Coronary artery (tissue), 2 donors: ENCODE results near the gene UBE2K.
A peak's percentile ranks its signal among the peaks of the same experiment; 100 is the strongest.
"Not testable (repeated sequence)": the region's sequence is repeated elsewhere in the genome, so short reads cannot be mapped to it uniquely, and the experiment has no call there.

ENCODE experiments used
- DNase-seq: peaks from one replicate; pipeline ENCODE4 v3.0.0-alpha.2; 2017; ENCODE audit warnings: low spot score
- H3K27ac ChIP-seq, 2 donors: fragments of 200-600 bp; sonication (generic); one replicate each; pipeline ENCODE4 v1.5.1; 2016 to 2019
- H3K4me3 ChIP-seq: fragments of 200-600 bp; sonication (generic); 2 replicates; pipeline ENCODE4 v1.5.1; 2016; ENCODE audit warnings: mild to moderate bottlenecking, moderate library complexity
- TF ChIP-seq, protein P1 (sequence below): fragments of 200-600 bp; sonication (generic); IDR thresholded peaks from one replicate; pipeline ENCODE4 v1.5.1; 2019; ENCODE audit warnings: antibody characterized with exemption

The UBE2K gene

DNA sequence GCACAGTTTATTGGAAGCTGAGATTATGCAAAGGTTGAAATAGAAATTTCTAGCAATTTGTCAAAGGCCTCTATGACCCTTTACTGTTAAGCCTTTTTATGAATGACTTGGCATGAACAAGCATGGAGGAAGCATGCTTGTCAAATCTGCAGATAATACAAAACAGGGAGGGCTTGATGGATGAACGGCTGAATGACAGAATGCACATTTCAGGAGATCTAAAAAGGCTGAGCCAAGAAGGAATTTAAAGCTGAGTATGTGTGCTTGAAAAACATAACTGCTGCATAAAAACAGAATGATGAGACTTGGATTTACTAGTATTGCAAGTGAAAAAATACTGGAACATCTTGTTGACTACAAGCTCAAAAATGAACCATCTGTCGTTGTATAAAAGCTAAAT, 29.0 kb upstream of the UBE2K start:
- DNase-seq = no peak
- TF ChIP-seq, protein P1, sequence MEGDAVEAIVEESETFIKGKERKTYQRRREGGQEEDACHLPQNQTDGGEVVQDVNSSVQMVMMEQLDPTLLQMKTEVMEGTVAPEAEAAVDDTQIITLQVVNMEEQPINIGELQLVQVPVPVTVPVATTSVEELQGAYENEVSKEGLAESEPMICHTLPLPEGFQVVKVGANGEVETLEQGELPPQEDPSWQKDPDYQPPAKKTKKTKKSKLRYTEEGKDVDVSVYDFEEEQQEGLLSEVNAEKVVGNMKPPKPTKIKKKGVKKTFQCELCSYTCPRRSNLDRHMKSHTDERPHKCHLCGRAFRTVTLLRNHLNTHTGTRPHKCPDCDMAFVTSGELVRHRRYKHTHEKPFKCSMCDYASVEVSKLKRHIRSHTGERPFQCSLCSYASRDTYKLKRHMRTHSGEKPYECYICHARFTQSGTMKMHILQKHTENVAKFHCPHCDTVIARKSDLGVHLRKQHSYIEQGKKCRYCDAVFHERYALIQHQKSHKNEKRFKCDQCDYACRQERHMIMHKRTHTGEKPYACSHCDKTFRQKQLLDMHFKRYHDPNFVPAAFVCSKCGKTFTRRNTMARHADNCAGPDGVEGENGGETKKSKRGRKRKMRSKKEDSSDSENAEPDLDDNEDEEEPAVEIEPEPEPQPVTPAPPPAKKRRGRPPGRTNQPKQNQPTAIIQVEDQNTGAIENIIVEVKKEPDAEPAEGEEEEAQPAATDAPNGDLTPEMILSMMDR = no peak
- Histone ChIP-seq H3K4me3 (no peak overlapping the region), H3K27ac (no peak overlapping the region)

DNA sequence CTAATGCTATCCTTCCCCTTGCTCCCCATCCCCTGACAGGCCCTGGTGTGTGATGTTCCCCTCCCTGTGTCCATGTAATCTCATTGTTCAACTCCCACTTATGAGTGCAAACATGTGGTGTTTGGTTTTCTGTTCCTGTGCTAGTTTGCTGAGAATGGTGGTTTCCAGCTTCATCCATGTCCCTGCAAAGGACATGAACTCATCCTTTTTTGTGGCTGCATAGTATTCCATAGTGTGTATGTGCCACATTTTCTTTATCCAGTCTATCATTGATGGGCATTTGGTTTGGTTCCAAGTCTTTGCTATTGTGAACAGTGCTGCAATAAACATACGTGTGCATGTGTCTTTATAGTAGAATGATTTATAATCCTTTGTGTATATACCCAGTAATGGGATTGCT, 27.6 kb upstream of the UBE2K start:
- not testable (repeated sequence) for H3K27ac ChIP-seq, H3K4me3 ChIP-seq, DNase-seq

DNA sequence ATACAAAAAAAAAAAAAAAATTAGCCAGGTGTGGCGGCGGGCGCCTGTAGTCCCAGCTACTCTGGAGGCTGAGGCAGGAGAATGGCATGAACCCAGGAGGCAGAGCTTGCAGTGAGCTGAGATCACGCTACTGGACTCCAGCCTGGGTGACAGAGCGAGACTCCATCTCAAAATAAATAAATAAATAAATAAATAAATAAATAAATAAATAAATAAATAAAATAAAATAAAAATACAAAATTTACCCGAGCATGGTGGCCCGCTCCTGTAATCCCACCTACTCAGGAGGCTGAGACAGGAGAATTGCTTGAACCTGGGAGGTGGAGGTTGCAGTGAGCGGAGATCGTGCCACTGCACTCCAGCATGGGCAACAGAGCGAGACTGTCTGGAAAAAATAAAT, 22.3 kb upstream of the UBE2K start:
- DNase-seq, H3K27ac ChIP-seq, H3K4me3 ChIP-seq: not testable (repeated sequence)

DNA sequence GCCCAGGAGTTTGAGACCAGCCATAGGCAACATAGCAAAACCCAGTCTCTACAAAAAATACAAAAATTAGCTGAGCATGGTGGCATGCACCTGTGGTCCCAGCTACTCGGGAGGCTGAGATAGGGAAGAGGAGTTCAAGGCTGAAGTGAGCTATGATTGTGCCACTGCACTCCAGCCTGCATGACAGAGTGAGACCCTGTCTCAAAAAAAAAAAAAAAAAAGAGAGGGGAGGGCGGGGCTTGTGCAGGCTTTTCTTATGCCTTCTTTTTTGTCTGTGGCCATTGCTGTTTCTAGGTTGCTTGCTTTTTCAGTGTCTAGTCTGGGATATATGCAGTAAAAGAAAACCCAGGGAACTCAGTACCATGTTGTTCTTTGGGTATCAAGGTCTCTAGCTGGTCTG, 16.9 kb upstream of the UBE2K start:
- H3K4me3 ChIP-seq, DNase-seq, H3K27ac ChIP-seq: not testable (repeated sequence)

DNA sequence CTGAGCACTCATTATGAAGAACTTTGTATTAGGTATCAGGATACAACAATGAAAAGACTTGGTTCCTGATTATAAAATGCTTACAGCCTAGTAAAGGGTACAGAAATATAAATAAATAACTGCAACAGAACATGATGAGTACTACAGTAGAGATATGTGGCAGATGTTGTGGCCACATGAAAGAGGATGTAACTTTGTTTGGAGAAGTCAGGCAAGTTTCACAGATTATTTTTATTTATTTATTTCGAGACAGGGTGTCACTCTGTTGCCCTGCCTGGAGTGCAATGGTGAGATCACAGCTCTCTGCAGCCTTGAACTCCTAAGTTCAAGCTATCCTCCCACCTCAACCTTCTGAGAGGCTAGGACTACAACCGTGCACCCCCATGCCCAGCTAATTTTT, 15.8 kb upstream of the UBE2K start:
- TF ChIP-seq, protein P1 = no peak
- Histone ChIP-seq H3K4me3 (no peak overlapping the region), H3K27ac (no peak overlapping the region)
- DNase-seq = no peak

DNA sequence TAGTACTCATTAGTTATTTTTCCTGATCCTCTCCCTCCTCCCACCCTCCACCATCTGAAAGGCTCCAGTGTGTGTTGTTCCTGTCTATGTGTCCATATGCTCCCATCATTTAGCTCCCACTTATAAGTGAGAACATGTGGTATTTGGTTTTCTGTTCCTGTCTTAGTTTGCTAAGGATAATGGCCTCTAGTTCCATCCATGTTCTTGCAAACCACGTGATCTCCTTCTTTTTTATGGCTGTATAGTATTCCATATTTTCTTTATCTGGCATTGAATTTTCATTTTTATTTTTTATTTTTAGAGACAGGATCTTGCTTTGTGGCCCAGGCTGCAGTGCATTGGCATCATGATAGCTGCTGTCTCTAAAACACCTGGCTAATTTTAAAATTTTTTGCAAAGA, 11.9 kb upstream of the UBE2K start:
- Histone ChIP-seq H3K27ac (no peak overlapping the region), H3K4me3 (no peak overlapping the region)
- TF ChIP-seq, protein P1 = no peak
- no peak for DNase-seq

DNA sequence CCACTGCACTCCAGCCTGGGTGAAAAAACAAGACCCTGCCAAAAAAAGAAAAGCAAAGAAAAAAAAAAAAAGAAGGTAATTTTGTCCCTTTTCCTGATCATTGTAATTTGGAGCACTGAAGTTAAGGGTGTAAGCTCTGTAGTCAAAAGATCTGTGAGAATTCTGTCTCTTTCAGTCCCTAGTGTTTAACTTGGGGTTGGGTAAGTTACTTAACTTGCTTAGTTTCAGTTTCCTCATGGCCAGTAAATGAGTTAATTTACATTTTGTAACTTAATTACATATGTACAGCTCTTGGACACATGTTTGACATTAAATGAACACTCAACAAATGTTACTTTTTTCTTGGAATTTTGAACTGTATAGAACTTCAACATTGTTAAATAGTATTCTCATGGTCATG, 10.9 kb upstream of the UBE2K start:
- Histone ChIP-seq H3K4me3 (no peak overlapping the region), H3K27ac (no peak overlapping the region)
- TF ChIP-seq, protein P1 = no peak
- no peak for DNase-seq

DNA sequence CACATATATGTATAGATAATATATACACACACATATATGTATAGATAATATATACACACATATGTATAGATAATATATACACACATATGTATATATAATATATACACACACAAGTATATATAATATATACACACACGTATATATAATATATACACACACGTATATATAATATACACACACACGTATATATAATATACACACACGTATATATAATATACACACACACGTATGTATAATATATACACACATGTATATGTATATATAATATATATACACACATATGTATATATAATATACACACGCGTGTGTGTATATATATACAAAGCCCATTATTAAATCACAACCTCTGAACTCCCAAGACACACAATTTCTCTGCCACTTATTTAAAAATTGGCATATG, 8.0 kb upstream of the UBE2K start:
- Histone ChIP-seq H3K4me3 (no peak overlapping the region), H3K27ac (no peak overlapping the region)
- TF ChIP-seq, protein P1 = no peak
- no peak for DNase-seq

DNA sequence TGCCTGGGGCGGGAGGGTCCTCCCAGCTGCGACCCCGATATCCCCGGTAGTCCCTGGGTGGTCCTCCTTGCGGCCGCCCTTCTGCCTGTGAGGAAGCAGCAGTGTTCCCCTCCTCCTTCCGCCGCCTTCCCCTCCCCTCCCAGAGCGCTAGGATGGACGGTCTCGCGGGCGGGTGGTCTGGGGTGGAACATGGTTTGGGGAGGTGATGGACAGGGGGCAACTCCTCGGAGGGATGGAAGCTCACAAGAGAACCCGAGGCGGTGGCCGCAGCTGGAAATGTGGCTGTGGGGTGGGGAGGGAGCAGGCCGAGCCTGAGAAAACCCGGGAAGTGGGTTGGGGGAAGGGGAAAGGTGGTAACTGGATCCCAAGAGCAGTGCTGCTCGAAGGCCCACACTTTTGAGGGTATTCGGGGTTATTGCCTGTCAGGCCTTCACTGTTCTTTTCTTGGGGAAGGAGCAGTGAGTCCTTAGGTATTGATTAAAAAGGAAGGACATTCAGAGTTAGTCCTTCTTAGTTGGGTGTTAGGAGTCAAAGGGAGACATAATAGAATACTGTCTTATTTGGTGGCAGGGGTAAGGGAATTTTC, 581 bp downstream of the UBE2K start:
- Histone ChIP-seq H3K27ac (peak overlapping the region; percentile 82 to 98), H3K4me3 (peak overlapping the region; percentile 98)
- peak; percentile 80 for DNase-seq
- TF ChIP-seq, protein P1 = no peak
